DMS114 treated with DMSO at 0.1 percent for 48 hours (cell line): ENCODE data around the gene EFHD1.
"Not testable (repeated sequence)": the region's sequence is repeated elsewhere in the genome, so short reads cannot be mapped to it uniquely, and the experiment has no call there.

ENCODE experiments used
- DNase-seq: peaks from one replicate; lab custom pipeline; 2025; ENCODE audit not compliant: unreplicated experiment; lab: John Stamatoyannopoulos, UW

EFHD1 gene

GRCh38 chr2:232615339-232615738 lies 18.1 kb upstream of the EFHD1 start:
- DNase-seq = no peak

- DNase-seq = no peak
Observed at GRCh38 chr2:232621186-232621585, 12.2 kb upstream of the EFHD1 start.

GRCh38 chr2:232622563-232622962 lies 10.8 kb upstream of the EFHD1 start:
- DNase-seq = no peak

GRCh38 chr2:232623768-232624765 lies 9.3 kb upstream of the EFHD1 start:
- DNase-seq = no peak

GRCh38 chr2:232626584-232626983 lies 6.8 kb upstream of the EFHD1 start:
- DNase-seq = no peak

GRCh38 chr2:232628466-232629128 lies 4.8 kb upstream of the EFHD1 start:
- no peak for DNase-seq

GRCh38 chr2:232629129-232629475 lies 4.3 kb upstream of the EFHD1 start:
- no peak for DNase-seq

GRCh38 chr2:232632229-232632903 lies 1.0 kb upstream of the EFHD1 start:
- no peak for DNase-seq

- DNase-seq = peak; percentile 21
Observed at GRCh38 chr2:232632904-232633412, 446 bp upstream of the EFHD1 start.

- no peak for DNase-seq
Observed at GRCh38 chr2:232634206-232635150, 1.1 kb downstream of the EFHD1 start.

- DNase-seq = not testable (repeated sequence)
Observed at GRCh38 chr2:232635376-232635775, 2.0 kb downstream of the EFHD1 start.

- DNase-seq = no peak
Observed at GRCh38 chr2:232635820-232636219, 2.4 kb downstream of the EFHD1 start.

- DNase-seq = no peak
Observed at GRCh38 chr2:232636788-232637420, 3.5 kb downstream of the EFHD1 start.

GRCh38 chr2:232637866-232638583 lies 4.6 kb downstream of the EFHD1 start:
- no peak for DNase-seq

- DNase-seq = no peak
Observed at GRCh38 chr2:232641153-232641848, 7.9 kb downstream of the EFHD1 start.

- no peak for DNase-seq
Observed at GRCh38 chr2:232643147-232643425, 9.7 kb downstream of the EFHD1 start.

- DNase-seq = no peak
Observed at GRCh38 chr2:232643813-232644347, 10.5 kb downstream of the EFHD1 start.

- DNase-seq = no peak
Observed at GRCh38 chr2:232645061-232645460, 11.7 kb downstream of the EFHD1 start.

GRCh38 chr2:232646726-232647125 lies 13.3 kb downstream of the EFHD1 start:
- no peak for DNase-seq
